ENCODE measurements around the gene EPHA3. TPM values are rescaled to one million over a fixed set of nuclear protein-coding genes. Genes with fewer than 3 reads are reported as not detected.

Gene EPHA3
- total RNA-seq, 2 donors from 2014 or later = 0.15 to 0.18 TPM

- no peak overlapping the region for H3K9ac ChIP-seq (ENCODE audit: extremely low read depth, low read length, poor library complexity, severe bottlenecking)
- no peak for TF ChIP-seq CTCF (conservative IDR thresholded peaks at IDR 0.05)
- no peaks in the 10 kb centered on the region for H3K4me1 ChIP-seq (ENCODE audit: control insufficient read depth, insufficient read depth, low read length)
- Mint-ChIP-seq H3K4me3 (no peak overlapping the region), H3K36me3 (ENCODE audit: low read depth) (no peaks in the 10 kb centered on the region), H3K27ac (no peak overlapping the region), H3K4me1 (no peaks in the 10 kb centered on the region), H3K27me3 (ENCODE audit: insufficient read depth) (no peaks in the 10 kb centered on the region), H3K9me3 (no peaks in the 10 kb centered on the region)
- WGBS, 2 experiments (ENCODE audit: insufficient coverage in 1 of 2, insufficient read length in 1 of 2) = 80% methylated on average over 1 of the region's 1 CpG; no CpG with 5 or more reads in 1 of the 2 experiments
- no peak overlapping the region for H3K27ac ChIP-seq (ENCODE audit: low read depth, low read length)
- no peak for DNase-seq
- H3K27me3 ChIP-seq (ENCODE audit: control insufficient read depth, insufficient read depth, low read length, poor library complexity, severe bottlenecking) = no peaks in the 10 kb centered on the region
- no peak overlapping the region for H3K4me3 ChIP-seq (ENCODE audit: low read length)
- H3K36me3 ChIP-seq (ENCODE audit: control insufficient read depth, insufficient read depth, low read length) = no peaks in the 10 kb centered on the region
- H3K9me3 ChIP-seq (ENCODE audit: control insufficient read depth, low read length) = no peaks in the 10 kb centered on the region
Measured at GRCh38 chr3:89446593-89446992, 339.2 kb downstream of the EPHA3 start.

GRCh38 chr3:89447243-89447642 lies 339.8 kb downstream of the EPHA3 start:
- no peaks in the 10 kb centered on the region for H3K36me3 Mint-ChIP-seq (ENCODE audit: low read depth)
- H3K27ac Mint-ChIP-seq = no peak overlapping the region
- H3K36me3 ChIP-seq (ENCODE audit: control insufficient read depth, insufficient read depth, low read length) = no peaks in the 10 kb centered on the region
- no peak overlapping the region for H3K4me3 ChIP-seq (ENCODE audit: low read length)
- H3K27me3 ChIP-seq (ENCODE audit: control insufficient read depth, insufficient read depth, low read length, poor library complexity, severe bottlenecking) = no peaks in the 10 kb centered on the region
- H3K9me3 ChIP-seq (ENCODE audit: control insufficient read depth, low read length) = no peaks in the 10 kb centered on the region
- H3K4me3 Mint-ChIP-seq = no peak overlapping the region
- H3K4me1 Mint-ChIP-seq = no peaks in the 10 kb centered on the region
- 97 to 100% methylated on average over 1 of the region's 1 CpG for WGBS, 2 experiments (ENCODE audit: insufficient coverage in 1 of 2, insufficient read length in 1 of 2)
- TF ChIP-seq CTCF (conservative IDR thresholded peaks at IDR 0.05) = no peak
- H3K9ac ChIP-seq (ENCODE audit: extremely low read depth, low read length, poor library complexity, severe bottlenecking) = no peak overlapping the region
- H3K9me3 Mint-ChIP-seq = no peaks in the 10 kb centered on the region
- no peaks in the 10 kb centered on the region for H3K27me3 Mint-ChIP-seq (ENCODE audit: insufficient read depth)
- no peak overlapping the region for H3K27ac ChIP-seq (ENCODE audit: low read depth, low read length)
- H3K4me1 ChIP-seq (ENCODE audit: control insufficient read depth, insufficient read depth, low read length) = no peaks in the 10 kb centered on the region
- no peak for DNase-seq

- no peaks in the 10 kb centered on the region for H3K9me3 ChIP-seq (ENCODE audit: control insufficient read depth, low read length)
- H3K9ac ChIP-seq (ENCODE audit: extremely low read depth, low read length, poor library complexity, severe bottlenecking) = no peak overlapping the region
- no peaks in the 10 kb centered on the region for H3K27me3 Mint-ChIP-seq (ENCODE audit: insufficient read depth)
- no peak overlapping the region for H3K27ac Mint-ChIP-seq
- DNase-seq = no peak
- H3K4me3 ChIP-seq (ENCODE audit: low read length) = no peak overlapping the region
- H3K4me3 Mint-ChIP-seq = no peak overlapping the region
- H3K4me1 Mint-ChIP-seq = no peaks in the 10 kb centered on the region
- WGBS, 2 experiments (ENCODE audit: insufficient coverage in 1 of 2, insufficient read length in 1 of 2) = 94 to 95% methylated on average over 3 to 4 of the region's 4 CpGs
- H3K36me3 ChIP-seq (ENCODE audit: control insufficient read depth, insufficient read depth, low read length) = no peaks in the 10 kb centered on the region
- TF ChIP-seq CTCF (conservative IDR thresholded peaks at IDR 0.05) = no peak
- peaks cover 3% of the 10 kb centered on the region for H3K9me3 Mint-ChIP-seq
- H3K4me1 ChIP-seq (ENCODE audit: control insufficient read depth, insufficient read depth, low read length) = no peaks in the 10 kb centered on the region
- no peaks in the 10 kb centered on the region for H3K27me3 ChIP-seq (ENCODE audit: control insufficient read depth, insufficient read depth, low read length, poor library complexity, severe bottlenecking)
- H3K36me3 Mint-ChIP-seq (ENCODE audit: low read depth) = no peaks in the 10 kb centered on the region
- no peak overlapping the region for H3K27ac ChIP-seq (ENCODE audit: low read depth, low read length)
Measured at GRCh38 chr3:89449086-89449485, 341.7 kb downstream of the EPHA3 start.
